HFFc6 (cell line): ENCODE results near the gene CEP57. TPM values are rescaled to one million over a fixed set of nuclear protein-coding genes. Genes with fewer than 3 reads are reported as not detected.

Experiments
- DNase-seq: peaks from one replicate; pipeline ENCODE4 v3.0.0-alpha.2; 2018
- H3K27ac Mint-ChIP-seq: 2 replicates; pipeline ENCODE4 v1.8.0; 2020; ENCODE audit warnings: mild to moderate bottlenecking, mixed read lengths
- H3K27me3 Mint-ChIP-seq: 2 replicates; pipeline ENCODE4 v1.8.0; 2021; ENCODE audit warnings: mild to moderate bottlenecking, moderate library complexity, mixed read lengths; ENCODE audit not compliant: insufficient read depth
- H3K36me3 Mint-ChIP-seq: 2 replicates; pipeline ENCODE4 v1.8.0; 2021; ENCODE audit warnings: low read depth, mixed read lengths
- H3K4me1 Mint-ChIP-seq: 2 replicates; pipeline ENCODE4 v1.8.0; 2020; ENCODE audit warnings: low read depth, mixed read lengths
- H3K4me3 Mint-ChIP-seq: 2 replicates; pipeline ENCODE4 v1.8.0; 2020; ENCODE audit warnings: mild to moderate bottlenecking, moderate library complexity, mixed read lengths
- H3K9me3 Mint-ChIP-seq: 2 replicates; pipeline ENCODE4 v1.8.0; 2020; ENCODE audit warnings: mild to moderate bottlenecking, mixed read lengths
- CTCF ChIP-seq: fragments of 200-600 bp; sonication (generic); IDR thresholded peaks from 2 replicates; pipeline ENCODE4 v1.5.0; 2021; ENCODE audit warnings: antibody characterized with exemption, mild to moderate bottlenecking
- total RNA-seq, 6 experiments: library from RNA; stranded (reverse); fragmentation: NEBNext Ultra II Directional; extraction: Animal tissue kit (Norgen Biotek cat#: 25700); gene quantifications; 2 replicates in 1 of 6; 3 replicates in 5 of 6; pipeline ENCODE4 v1.2.3, GENCODE V29; 2021

The CEP57 gene
- total RNA-seq, 6 experiments from 2014 or later, result 24.9 to 29.5 (median 26.6) TPM

DNA sequence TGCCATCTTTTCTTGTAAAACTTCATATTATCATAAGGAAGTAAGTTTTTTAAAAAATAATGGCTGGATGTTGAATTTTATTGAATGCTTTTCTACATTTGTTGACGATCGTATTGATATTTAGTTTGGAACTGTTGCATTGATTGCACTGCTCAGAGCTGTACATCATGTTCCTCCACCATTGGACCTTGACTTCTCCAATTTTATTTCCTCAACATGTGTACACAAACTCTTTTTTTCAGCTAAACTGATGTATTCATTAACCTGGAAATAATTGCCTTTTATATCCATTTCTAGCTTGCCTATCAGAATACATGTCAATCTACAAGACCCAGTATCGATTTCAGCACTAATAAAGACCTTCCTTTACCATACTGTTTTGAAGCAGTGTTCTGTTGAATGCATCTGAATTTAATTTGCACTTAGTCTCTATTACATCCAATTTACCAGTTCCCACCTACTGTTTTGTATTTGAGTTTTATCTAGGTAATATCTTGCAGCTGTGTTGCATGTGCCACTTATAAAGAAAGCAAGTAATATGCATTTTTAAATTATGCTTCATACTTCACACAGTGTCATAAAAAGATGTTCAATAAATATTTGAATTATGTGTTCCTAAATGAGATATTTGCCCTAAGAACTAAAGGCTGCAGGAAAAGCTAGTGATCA is 5.5 kb downstream of the CEP57 start:
- Mint-ChIP-seq H3K36me3 (peaks cover 18% of the 10 kb centered on the region), H3K4me1 (peaks cover 39% of the 10 kb centered on the region), H3K4me3 (no peak overlapping the region), H3K9me3 (no peaks in the 10 kb centered on the region), H3K27me3 (peaks cover 2% of the 10 kb centered on the region; the same call in 1 of the 2 replicates), H3K27ac (no peak overlapping the region)
- no peak for TF ChIP-seq CTCF
- DNase-seq, result no peak

GRCh38 chr11:95796501-95796900 is 6.2 kb downstream of the CEP57 start:
- Mint-ChIP-seq H3K36me3 (peaks cover 19% of the 10 kb centered on the region), H3K4me3 (no peak overlapping the region), H3K27ac (no peak overlapping the region), H3K9me3 (no peaks in the 10 kb centered on the region), H3K4me1 (peaks cover 35% of the 10 kb centered on the region), H3K27me3 (peaks cover 2% of the 10 kb centered on the region; the same call in 1 of the 2 replicates)
- no peak for TF ChIP-seq CTCF
- no peak for DNase-seq

- H3K27me3 Mint-ChIP-seq, result no peaks in the 10 kb centered on the region
- DNase-seq, result no peak
- no peak overlapping the region for H3K27ac Mint-ChIP-seq
- H3K4me1 Mint-ChIP-seq, result peaks cover 7% of the 10 kb centered on the region
- H3K36me3 Mint-ChIP-seq, result peaks cover 9% of the 10 kb centered on the region
- no peak for TF ChIP-seq CTCF
- no peak overlapping the region for H3K4me3 Mint-ChIP-seq
- H3K9me3 Mint-ChIP-seq, result no peaks in the 10 kb centered on the region
Measured at GRCh38 chr11:95799546-95799945, 9.2 kb downstream of the CEP57 start.

DNA sequence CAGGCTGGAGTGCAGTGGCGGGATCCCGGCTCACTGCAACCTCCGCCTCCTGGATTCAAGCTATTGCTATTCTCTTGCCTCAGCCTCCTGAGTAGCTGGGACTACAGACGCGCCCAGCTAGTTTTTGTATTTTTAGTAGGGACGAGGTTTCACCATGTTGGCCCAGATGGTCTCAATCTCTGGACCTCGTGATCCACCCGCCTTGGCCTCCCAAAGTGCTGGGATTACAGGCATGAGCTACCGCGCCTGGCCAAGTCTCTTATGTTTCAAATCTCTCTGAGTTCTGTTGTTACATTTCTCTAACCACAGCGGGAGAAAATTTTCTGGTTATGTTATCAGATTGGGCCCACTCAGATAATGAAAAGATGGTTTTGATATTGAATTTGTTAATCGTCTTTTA is 10.1 kb downstream of the CEP57 start:
- Mint-ChIP-seq H3K9me3 (no peaks in the 10 kb centered on the region), H3K36me3 (peaks cover 9% of the 10 kb centered on the region), H3K4me1 (peaks cover 6% of the 10 kb centered on the region; the same call in 1 of the 2 replicates), H3K4me3 (no peak overlapping the region), H3K27me3 (no peaks in the 10 kb centered on the region), H3K27ac (no peak overlapping the region)
- no peak for DNase-seq
- TF ChIP-seq CTCF, result no peak

DNA sequence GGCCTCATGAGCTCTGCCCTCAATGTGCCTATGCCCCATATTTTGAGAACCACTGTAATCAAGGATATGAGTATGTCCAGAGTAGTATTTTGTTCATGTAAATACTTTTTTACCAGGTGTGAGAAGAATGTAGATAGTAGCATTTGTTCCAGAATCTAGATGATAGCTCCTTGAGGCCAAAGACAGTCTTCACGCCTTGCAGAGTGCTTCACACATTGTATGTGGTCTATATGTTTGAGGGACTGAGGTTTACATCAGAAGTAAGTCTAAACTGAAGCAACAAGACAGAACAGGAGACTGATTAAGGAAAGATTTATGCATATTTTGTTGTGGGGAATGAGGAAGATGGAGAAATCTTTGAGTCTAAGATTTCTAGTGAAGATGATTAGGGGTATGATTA is 12.5 kb downstream of the CEP57 start:
- DNase-seq, result no peak
- no peak for TF ChIP-seq CTCF
- peaks cover 28% of the 10 kb centered on the region for H3K36me3 Mint-ChIP-seq
- no peak overlapping the region for H3K4me3 Mint-ChIP-seq
- H3K4me1 Mint-ChIP-seq, result peaks cover 6% of the 10 kb centered on the region; the same call in 1 of the 2 replicates
- H3K27ac Mint-ChIP-seq, result no peak overlapping the region
- no peaks in the 10 kb centered on the region for H3K27me3 Mint-ChIP-seq
- H3K9me3 Mint-ChIP-seq, result no peaks in the 10 kb centered on the region
